ENCODE data around the gene LHFPL3. TPM values are rescaled to one million over a fixed set of nuclear protein-coding genes. Genes with fewer than 3 reads are reported as not detected.

Gene LHFPL3
- total and polyA plus RNA-seq, 2 experiments from 2014 or later = 0.24 TPM; not detected in 1

- TF ChIP-seq ZNF462 (CRISPR knock-in tag; IDR thresholded peaks at IDR 0.05) (no peak), CTCF (conservative IDR thresholded peaks at IDR 0.05; ENCODE audit: low read depth in 2 of 2) (no peak), CREB1 (CRISPR knock-in tag; IDR thresholded peaks at IDR 0.05; ENCODE audit: low read depth) (no peak)
These were observed 513.4 kb downstream of the LHFPL3 start (continued) for GRCh38 chr7:104841798-104842197.

DNA sequence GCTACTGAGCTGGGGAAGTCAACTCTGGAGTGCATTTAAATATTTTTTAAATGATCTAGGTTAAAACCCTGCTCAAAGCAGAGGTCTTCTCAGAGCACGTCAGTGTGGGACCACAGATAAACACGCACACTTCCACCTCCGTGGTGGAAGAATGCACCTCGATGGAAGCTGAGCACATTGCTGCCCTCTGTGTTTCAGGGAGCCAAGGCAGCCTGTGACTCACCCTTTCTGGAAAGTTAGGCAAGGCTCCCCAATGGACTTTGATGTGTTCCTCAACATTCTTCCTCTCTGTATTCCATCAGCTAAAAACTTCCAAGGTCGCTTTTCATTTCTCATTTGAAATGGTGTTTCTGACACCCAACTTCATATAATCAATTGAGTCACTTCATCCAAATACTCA lies 514.8 kb downstream of the LHFPL3 start:
- no peaks in the 10 kb centered on the region for H4K20me1 ChIP-seq (replicated peaks; ENCODE audit: insufficient read depth)
- no peak overlapping the region for H3K4me2 ChIP-seq
- ATAC-seq (no peak), DNase-seq (ENCODE audit: low spot score) (no peak)
- Mint-ChIP-seq H3K27ac (no peak overlapping the region), H3K4me1 (peaks cover 7% of the 10 kb centered on the region; the same call in 2 of the 3 replicates), H3K36me3 (ENCODE audit: low read depth) (no peaks in the 10 kb centered on the region), H3K27me3 (ENCODE audit: insufficient read depth, low read depth, poor library complexity) (no peaks in the 10 kb centered on the region), H3K4me3 (no peak overlapping the region), H3K9me3 (no peaks in the 10 kb centered on the region)
- no peak overlapping the region for H3K27ac ChIP-seq (ENCODE audit: low read depth)
- no peaks in the 10 kb centered on the region for H3K27me3 ChIP-seq (ENCODE audit: insufficient read depth)
- no peaks in the 10 kb centered on the region for H3F3A ChIP-seq (replicated peaks; ENCODE audit: low read depth)
- TF ChIP-seq ZNF331 (CRISPR knock-in tag; IDR thresholded peaks at IDR 0.05; ENCODE audit: low read depth) (no peak), EZH2phosphoT487 (IDR thresholded peaks at IDR 0.05; ENCODE audit: unreplicated experiment) (no peak), CREB1 (CRISPR knock-in tag; IDR thresholded peaks at IDR 0.05; ENCODE audit: low read depth) (no peak), CTCF (conservative IDR thresholded peaks at IDR 0.05; ENCODE audit: low read depth in 2 of 2) (no peak; a peak in 1 of 4 replicates), POLR2AphosphoS5 (IDR thresholded peaks at IDR 0.05; ENCODE audit: low read depth) (no peak), STAT1 (IDR thresholded peaks at IDR 0.05; ENCODE audit: unreplicated experiment) (no peak)
- TF ChIP-seq, protein P1, sequence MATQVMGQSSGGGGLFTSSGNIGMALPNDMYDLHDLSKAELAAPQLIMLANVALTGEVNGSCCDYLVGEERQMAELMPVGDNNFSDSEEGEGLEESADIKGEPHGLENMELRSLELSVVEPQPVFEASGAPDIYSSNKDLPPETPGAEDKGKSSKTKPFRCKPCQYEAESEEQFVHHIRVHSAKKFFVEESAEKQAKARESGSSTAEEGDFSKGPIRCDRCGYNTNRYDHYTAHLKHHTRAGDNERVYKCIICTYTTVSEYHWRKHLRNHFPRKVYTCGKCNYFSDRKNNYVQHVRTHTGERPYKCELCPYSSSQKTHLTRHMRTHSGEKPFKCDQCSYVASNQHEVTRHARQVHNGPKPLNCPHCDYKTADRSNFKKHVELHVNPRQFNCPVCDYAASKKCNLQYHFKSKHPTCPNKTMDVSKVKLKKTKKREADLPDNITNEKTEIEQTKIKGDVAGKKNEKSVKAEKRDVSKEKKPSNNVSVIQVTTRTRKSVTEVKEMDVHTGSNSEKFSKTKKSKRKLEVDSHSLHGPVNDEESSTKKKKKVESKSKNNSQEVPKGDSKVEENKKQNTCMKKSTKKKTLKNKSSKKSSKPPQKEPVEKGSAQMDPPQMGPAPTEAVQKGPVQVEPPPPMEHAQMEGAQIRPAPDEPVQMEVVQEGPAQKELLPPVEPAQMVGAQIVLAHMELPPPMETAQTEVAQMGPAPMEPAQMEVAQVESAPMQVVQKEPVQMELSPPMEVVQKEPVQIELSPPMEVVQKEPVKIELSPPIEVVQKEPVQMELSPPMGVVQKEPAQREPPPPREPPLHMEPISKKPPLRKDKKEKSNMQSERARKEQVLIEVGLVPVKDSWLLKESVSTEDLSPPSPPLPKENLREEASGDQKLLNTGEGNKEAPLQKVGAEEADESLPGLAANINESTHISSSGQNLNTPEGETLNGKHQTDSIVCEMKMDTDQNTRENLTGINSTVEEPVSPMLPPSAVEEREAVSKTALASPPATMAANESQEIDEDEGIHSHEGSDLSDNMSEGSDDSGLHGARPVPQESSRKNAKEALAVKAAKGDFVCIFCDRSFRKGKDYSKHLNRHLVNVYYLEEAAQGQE (IDR thresholded peaks at IDR 0.05; ENCODE audit: unreplicated experiment) = no peak
- no peaks in the 10 kb centered on the region; the same call in 1 of the 2 replicates for H3K9me2 ChIP-seq (ENCODE audit: insufficient read depth)
- H3K79me2 ChIP-seq (replicated peaks; ENCODE audit: insufficient read depth) = no peaks in the 10 kb centered on the region
- H2AFZ ChIP-seq = no peak overlapping the region
- no peak overlapping the region for H3K4me3 ChIP-seq
- no peaks in the 10 kb centered on the region for H3K4me1 ChIP-seq (ENCODE audit: insufficient read depth)
- H3K36me3 ChIP-seq (ENCODE audit: insufficient read depth) = no peaks in the 10 kb centered on the region
